ENCODE measurements around the gene HPSE2.

- TF ChIP-seq, protein P1, sequence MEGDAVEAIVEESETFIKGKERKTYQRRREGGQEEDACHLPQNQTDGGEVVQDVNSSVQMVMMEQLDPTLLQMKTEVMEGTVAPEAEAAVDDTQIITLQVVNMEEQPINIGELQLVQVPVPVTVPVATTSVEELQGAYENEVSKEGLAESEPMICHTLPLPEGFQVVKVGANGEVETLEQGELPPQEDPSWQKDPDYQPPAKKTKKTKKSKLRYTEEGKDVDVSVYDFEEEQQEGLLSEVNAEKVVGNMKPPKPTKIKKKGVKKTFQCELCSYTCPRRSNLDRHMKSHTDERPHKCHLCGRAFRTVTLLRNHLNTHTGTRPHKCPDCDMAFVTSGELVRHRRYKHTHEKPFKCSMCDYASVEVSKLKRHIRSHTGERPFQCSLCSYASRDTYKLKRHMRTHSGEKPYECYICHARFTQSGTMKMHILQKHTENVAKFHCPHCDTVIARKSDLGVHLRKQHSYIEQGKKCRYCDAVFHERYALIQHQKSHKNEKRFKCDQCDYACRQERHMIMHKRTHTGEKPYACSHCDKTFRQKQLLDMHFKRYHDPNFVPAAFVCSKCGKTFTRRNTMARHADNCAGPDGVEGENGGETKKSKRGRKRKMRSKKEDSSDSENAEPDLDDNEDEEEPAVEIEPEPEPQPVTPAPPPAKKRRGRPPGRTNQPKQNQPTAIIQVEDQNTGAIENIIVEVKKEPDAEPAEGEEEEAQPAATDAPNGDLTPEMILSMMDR (IDR thresholded peaks at IDR 0.05): no peak
- no peak for TF ChIP-seq POLR2A (IDR thresholded peaks at IDR 0.05)
Measured at GRCh38 chr10:99233000-99233688, 2.5 kb downstream of the HPSE2 start.
